A673 (cell line): Measurements from ENCODE around the gene ACVR1B.

Experiments used
- CTCF ChIP-seq: fragments of 300-800, 200-600 bp; sonication (generic); conservative IDR thresholded peaks from 2 replicates; pipeline ENCODE4 v1.5.1; 2017; ENCODE audit warnings: low read depth, mild to moderate bottlenecking, antibody characterized with exemption, low read length, moderate library complexity, mixed read lengths
- EZH2 ChIP-seq: fragments of 200-600 bp; sonication (generic); IDR thresholded peaks from 2 replicates; pipeline ENCODE4 v1.6.1; 2017; ENCODE audit warnings: borderline replicate concordance, low read depth, mild to moderate bottlenecking, mixed read lengths, antibody characterized with exemption, low read length; ENCODE audit not compliant: poor library complexity, severe bottlenecking

- no peak for TF ChIP-seq CTCF
- TF ChIP-seq EZH2 = no peak
Measured at GRCh38 chr12:51932218-51933076, 19.1 kb upstream of the ACVR1B start.
